ENCODE measurements around the gene SLC2A9. TPM values are rescaled to one million over a fixed set of nuclear protein-coding genes. Genes with fewer than 3 reads are reported as not detected.

Gene SLC2A9
- total RNA-seq, 2 experiments from 2014 or later = 0.77 to 1.6 TPM

DNA sequence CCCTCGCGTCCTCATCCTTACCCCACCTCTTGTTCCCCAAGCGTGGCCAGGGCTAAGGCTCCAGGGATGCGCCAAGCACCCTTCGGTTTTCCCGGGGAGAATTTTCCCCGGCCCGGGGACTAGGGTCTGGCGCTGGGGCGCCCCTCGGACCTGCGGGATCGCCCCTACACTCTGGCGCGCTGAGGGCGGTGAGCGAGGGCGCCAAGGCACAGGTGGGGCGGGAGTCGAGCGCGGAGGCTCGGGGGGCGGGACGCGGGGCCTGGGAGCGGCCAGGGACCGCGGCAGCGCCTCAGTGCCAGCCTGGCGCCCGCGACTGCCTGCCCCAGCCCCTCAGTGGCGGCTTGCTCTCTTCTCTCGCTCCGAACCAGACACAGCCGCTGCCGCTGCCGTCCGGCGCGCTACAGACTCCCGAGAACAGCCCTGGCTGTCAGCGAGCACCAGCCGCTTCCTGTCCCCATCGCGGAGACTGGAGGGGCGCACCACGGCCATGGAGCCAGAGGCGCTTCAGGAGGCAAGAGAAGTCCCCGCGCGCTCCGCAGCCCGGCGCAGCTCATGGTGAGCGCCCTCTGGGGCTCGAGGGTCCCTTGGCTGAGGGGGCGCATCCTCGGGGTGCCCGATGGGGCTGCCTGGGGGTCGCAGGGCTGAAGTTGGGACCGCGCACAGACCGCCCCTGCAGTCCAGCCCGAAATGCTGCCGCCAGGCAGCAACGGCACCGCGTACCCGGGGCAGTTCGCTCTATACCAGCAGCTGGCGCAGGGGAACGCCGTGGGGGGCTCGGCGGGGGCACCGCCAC lies 239.8 kb downstream of the SLC2A9 start, which contains the start of gene DRD5:
Gene DRD5 (plus strand): TSS at position 292 of the 793 bp plus-strand sequence. CDS start 396 bp downstream, at position 688.
- no peak for ATAC-seq (ENCODE audit: low read depth)
- Mint-ChIP-seq H3K4me1 (no peaks in the 10 kb centered on the region), H3K27me3 (peaks cover 69% of the 10 kb centered on the region), H3K4me3 (no peak within 1 kb of the TSS), H3K27ac (no peak within 1 kb of the TSS), H3K9me3 (no peaks in the 10 kb centered on the region), H3K36me3 (no peaks in the 10 kb centered on the region)
- POLR2A ChIA-PET = no interaction called here
- no peak for DNase-seq

Other genes starting within 250 kb of the SLC2A9 start
- gene DRD5, start 239.9 kb downstream of the SLC2A9 start, total RNA-seq = not detected
- 100 to 1,000 TPM; 371 to 372 TPM for gene WDR1, start 95.3 kb upstream of the SLC2A9 start, total RNA-seq